SH-SY5Y (cell line): ENCODE results near the gene VPS37C.

Experiments
- GATA2 ChIP-seq: IDR thresholded peaks from 2 replicates; pipeline ENCODE4 v1.6.1; 2011; ENCODE audit warnings: mild to moderate bottlenecking, low read depth, low read length
- GATA3 ChIP-seq: IDR thresholded peaks from 2 replicates; pipeline ENCODE4 v1.6.1; 2011; ENCODE audit warnings: low read depth, mild to moderate bottlenecking, low read length, moderate library complexity

GRCh38 chr11:61091373-61092279, 69.6 kb downstream of the VPS37C start:
- no peak for TF ChIP-seq GATA3
- TF ChIP-seq GATA2: no peak
